Suprapubic skin (tissue), 4 donors: Measurements from ENCODE around the gene UVRAG. TPM values are rescaled to one million over a fixed set of nuclear protein-coding genes. Genes with fewer than 3 reads are reported as not detected.

ENCODE experiments used
- DNase-seq, 2 donors: peaks; one replicate each; pipeline ENCODE4 v3.0.0-alpha.2; 2019; ENCODE audit warnings: low spot score in 2 of 2
- H3K27ac ChIP-seq: fragments of 200-600 bp; sonication (generic); one replicate; pipeline ENCODE4 v1.5.1; 2019
- H3K27me3 ChIP-seq: fragments of 200-600 bp; sonication (generic); one replicate; pipeline ENCODE4 v1.5.1; 2019
- H3K36me3 ChIP-seq: fragments of 200-600 bp; sonication (generic); one replicate; pipeline ENCODE4 v1.5.1; 2019
- H3K4me1 ChIP-seq: fragments of 200-600 bp; sonication (generic); one replicate; pipeline ENCODE4 v1.5.1; 2019
- H3K4me3 ChIP-seq: fragments of 200-600 bp; sonication (generic); one replicate; pipeline ENCODE4 v1.5.1; 2019; ENCODE audit warnings: mild to moderate bottlenecking
- H3K9me3 ChIP-seq: fragments of 200-600 bp; sonication (generic); one replicate; pipeline ENCODE4 v1.5.1; 2019
- EP300 ChIP-seq: sonication (generic); formaldehyde crosslinking; IDR thresholded peaks from one replicate; pipeline ENCODE4 v1.6.1; 2017; ENCODE audit warnings: antibody characterized with exemption
- POLR2A ChIP-seq, 2 donors: fragments of 450-650 bp; IDR thresholded peaks; one replicate each; pipeline ENCODE4 v1.6.1; 2017; ENCODE audit warnings: antibody characterized with exemption in 2 of 2, mild to moderate bottlenecking in 2 of 2, moderate library complexity in 2 of 2
- POLR2AphosphoS5 ChIP-seq, 3 donors: sonication (generic); formaldehyde crosslinking; IDR thresholded peaks; one replicate each; pipeline ENCODE4 v1.6.1; 2017; ENCODE audit warnings: antibody characterized with exemption in 3 of 3
- WGBS: methylation state at CpG from one replicate; pipeline ENCODE4 v1.1.5; 2018; 5-methylcytosine and 5-hydroxymethylcytosine counted together
- total RNA-seq, 4 donors: library from RNA; depleted of rRNA; stranded (reverse); fragments of >200 nt; gene quantifications; one replicate each; pipeline ENCODE4 v1.1.0, GENCODE V29; 2016
- TF ChIP-seq, protein P1 (sequence below), 2 donors: fragments of 200-600 bp in 1 of 2; fragments of 450-650 bp in 1 of 2; sonication (generic) in 1 of 2; IDR thresholded peaks; one replicate each; pipeline ENCODE4 v1.5.1; 2016 to 2019; ENCODE audit warnings: antibody characterized with exemption in 2 of 2, mild to moderate bottlenecking in 1 of 2, moderate library complexity in 1 of 2

The UVRAG gene
- total RNA-seq, 4 donors from 2014 or later, result 17.5 to 30.0 (median 22.1) TPM

- DNase-seq, result no peak
- H3K27me3 ChIP-seq, result no peaks in the 10 kb centered on the region
- H3K27ac ChIP-seq, result peak overlapping the region; percentile 92
- 0% methylated on average over 10 of the region's 12 CpGs for WGBS
- peak overlapping the region; percentile 71 for H3K4me3 ChIP-seq
- peaks cover 39% of the 10 kb centered on the region for H3K4me1 ChIP-seq
- TF ChIP-seq POLR2A (IDR thresholded peaks at IDR 0.05), result no peak
- TF ChIP-seq POLR2AphosphoS5 (IDR thresholded peaks at IDR 0.05), result no peak
- no peak for TF ChIP-seq EP300
- TF ChIP-seq, protein P1, sequence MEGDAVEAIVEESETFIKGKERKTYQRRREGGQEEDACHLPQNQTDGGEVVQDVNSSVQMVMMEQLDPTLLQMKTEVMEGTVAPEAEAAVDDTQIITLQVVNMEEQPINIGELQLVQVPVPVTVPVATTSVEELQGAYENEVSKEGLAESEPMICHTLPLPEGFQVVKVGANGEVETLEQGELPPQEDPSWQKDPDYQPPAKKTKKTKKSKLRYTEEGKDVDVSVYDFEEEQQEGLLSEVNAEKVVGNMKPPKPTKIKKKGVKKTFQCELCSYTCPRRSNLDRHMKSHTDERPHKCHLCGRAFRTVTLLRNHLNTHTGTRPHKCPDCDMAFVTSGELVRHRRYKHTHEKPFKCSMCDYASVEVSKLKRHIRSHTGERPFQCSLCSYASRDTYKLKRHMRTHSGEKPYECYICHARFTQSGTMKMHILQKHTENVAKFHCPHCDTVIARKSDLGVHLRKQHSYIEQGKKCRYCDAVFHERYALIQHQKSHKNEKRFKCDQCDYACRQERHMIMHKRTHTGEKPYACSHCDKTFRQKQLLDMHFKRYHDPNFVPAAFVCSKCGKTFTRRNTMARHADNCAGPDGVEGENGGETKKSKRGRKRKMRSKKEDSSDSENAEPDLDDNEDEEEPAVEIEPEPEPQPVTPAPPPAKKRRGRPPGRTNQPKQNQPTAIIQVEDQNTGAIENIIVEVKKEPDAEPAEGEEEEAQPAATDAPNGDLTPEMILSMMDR (IDR thresholded peaks at IDR 0.05), result no peak
- no peaks in the 10 kb centered on the region for H3K9me3 ChIP-seq
- H3K36me3 ChIP-seq, result no peaks in the 10 kb centered on the region
Observed at GRCh38 chr11:75814363-75814676, 690 bp upstream of the UVRAG start.

DNA sequence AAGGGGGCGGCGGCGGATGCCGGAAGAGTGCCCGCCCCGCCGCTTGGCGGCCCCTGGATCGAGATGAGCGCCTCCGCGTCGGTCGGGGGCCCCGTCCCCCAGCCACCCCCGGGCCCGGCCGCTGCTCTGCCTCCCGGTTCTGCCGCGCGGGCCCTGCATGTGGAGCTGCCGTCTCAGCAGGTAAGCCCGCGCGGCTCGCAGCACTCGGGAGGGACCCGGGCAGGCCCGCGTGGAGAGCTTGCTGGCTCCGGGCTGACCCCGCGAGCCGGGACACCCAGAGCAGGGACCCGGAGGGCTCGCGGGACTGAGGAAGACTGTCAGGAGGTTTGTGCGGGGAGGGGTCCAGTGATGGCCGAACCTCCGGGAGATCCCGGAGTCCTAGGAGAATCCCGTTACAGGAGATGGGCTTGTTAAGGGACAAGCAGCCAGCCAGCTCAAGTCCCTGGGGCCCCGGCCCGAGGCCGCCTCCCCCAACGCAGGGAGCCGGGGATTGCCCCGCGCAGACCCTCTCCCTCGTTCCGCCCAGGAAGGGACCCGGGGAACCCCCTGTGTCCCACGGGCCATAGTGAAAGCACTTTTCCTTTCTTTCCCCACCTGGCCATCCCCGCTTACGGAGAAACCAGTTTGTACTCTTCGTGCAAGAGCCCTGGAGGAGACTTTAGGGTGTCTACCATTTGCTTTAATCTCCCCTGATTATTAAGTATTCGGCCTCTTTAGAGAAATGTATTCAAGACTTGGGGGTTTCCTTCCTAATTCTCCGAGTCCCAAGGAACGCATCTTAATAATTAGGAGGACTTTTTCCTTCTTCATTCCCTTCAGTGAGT lies 547 bp downstream of the UVRAG start:
- no peaks in the 10 kb centered on the region for H3K9me3 ChIP-seq
- H3K4me3 ChIP-seq, result peak overlapping the region; percentile 71
- peak in 1 of 2 donors; percentile 71 for DNase-seq
- WGBS, result 2% methylated on average over 10 of the region's 60 CpGs
- TF ChIP-seq POLR2A (IDR thresholded peaks at IDR 0.05) (peak in 1 of 2 donors; percentile 43), POLR2AphosphoS5 (IDR thresholded peaks at IDR 0.05) (no peak), EP300 (no peak)
- TF ChIP-seq, protein P1 (IDR thresholded peaks at IDR 0.05), result no peak
- no peaks in the 10 kb centered on the region for H3K36me3 ChIP-seq
- peak overlapping the region; percentile 92 for H3K27ac ChIP-seq
- H3K27me3 ChIP-seq, result no peaks in the 10 kb centered on the region
- H3K4me1 ChIP-seq, result peaks cover 40% of the 10 kb centered on the region

DNA sequence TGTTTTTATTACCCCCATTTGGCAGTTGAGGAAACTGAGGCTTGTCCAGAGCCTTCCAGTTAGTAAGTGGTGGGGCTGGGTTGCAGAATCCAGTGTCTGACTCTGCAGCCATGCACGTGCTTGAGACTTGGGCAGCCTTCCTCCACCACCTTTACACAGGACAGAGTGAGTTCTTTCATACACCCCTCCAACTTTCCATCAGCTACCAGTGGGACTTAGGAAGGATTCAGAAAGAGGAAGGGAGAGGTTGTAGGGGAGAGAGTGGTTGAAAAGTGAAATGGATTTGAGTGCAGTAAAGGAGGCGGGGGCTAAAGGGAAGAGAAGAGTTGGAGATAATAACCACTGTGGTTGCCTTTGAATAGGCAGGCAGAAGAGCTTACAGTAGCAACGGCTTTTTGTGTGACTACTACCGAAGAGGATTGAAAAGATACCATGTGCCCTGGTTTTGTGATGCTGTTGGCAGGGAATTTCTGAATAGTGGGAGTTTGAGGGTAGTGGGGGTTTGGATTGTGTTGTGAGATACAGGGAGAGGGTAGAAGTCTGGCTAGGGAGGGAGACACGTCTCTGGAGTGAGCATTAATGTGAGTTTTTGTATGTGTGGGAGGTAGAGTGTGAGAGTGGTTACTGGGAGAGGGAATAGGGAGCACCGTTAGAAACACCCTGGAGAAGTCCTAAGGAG lies 1.7 kb downstream of the UVRAG start:
- TF ChIP-seq, protein P1 (IDR thresholded peaks at IDR 0.05), result no peak
- TF ChIP-seq POLR2A (IDR thresholded peaks at IDR 0.05) (no peak), POLR2AphosphoS5 (IDR thresholded peaks at IDR 0.05) (no peak), EP300 (no peak)
- 16% methylated on average over 6 of the region's 6 CpGs for WGBS
- H3K36me3 ChIP-seq, result no peaks in the 10 kb centered on the region
- no peak overlapping the region for H3K27ac ChIP-seq
- H3K9me3 ChIP-seq, result no peaks in the 10 kb centered on the region
- no peaks in the 10 kb centered on the region for H3K27me3 ChIP-seq
- H3K4me1 ChIP-seq, result peaks cover 44% of the 10 kb centered on the region
- H3K4me3 ChIP-seq, result peak overlapping the region; percentile 71
- DNase-seq, result no peak

- Histone ChIP-seq H3K36me3 (no peaks in the 10 kb centered on the region), H3K27me3 (no peaks in the 10 kb centered on the region), H3K27ac (no peak overlapping the region), H3K4me3 (no peak overlapping the region), H3K4me1 (peaks cover 51% of the 10 kb centered on the region), H3K9me3 (no peaks in the 10 kb centered on the region)
- WGBS, result 84% methylated on average over 1 of the region's 1 CpG
- DNase-seq, result no peak
- TF ChIP-seq EP300, result no peak
- TF ChIP-seq POLR2AphosphoS5 (IDR thresholded peaks at IDR 0.05), result no peak
- TF ChIP-seq POLR2A (IDR thresholded peaks at IDR 0.05), result no peak
- TF ChIP-seq, protein P1 (IDR thresholded peaks at IDR 0.05), result no peak
Observed at GRCh38 chr11:75820645-75821044, 5.6 kb downstream of the UVRAG start.

GRCh38 chr11:75821202-75821601 lies 6.2 kb downstream of the UVRAG start:
- WGBS, result 89% methylated on average over 5 of the region's 5 CpGs
- DNase-seq, result no peak
- no peaks in the 10 kb centered on the region for H3K27me3 ChIP-seq
- TF ChIP-seq, protein P1 (IDR thresholded peaks at IDR 0.05), result no peak
- no peak for TF ChIP-seq EP300
- TF ChIP-seq POLR2A (IDR thresholded peaks at IDR 0.05), result no peak
- no peak for TF ChIP-seq POLR2AphosphoS5 (IDR thresholded peaks at IDR 0.05)
- no peaks in the 10 kb centered on the region for H3K9me3 ChIP-seq
- H3K27ac ChIP-seq, result no peak overlapping the region
- H3K4me1 ChIP-seq, result peaks cover 52% of the 10 kb centered on the region
- H3K4me3 ChIP-seq, result no peak overlapping the region
- no peaks in the 10 kb centered on the region for H3K36me3 ChIP-seq
